Measurements from ENCODE around the gene SYCP2.

Gene SYCP2

DNA sequence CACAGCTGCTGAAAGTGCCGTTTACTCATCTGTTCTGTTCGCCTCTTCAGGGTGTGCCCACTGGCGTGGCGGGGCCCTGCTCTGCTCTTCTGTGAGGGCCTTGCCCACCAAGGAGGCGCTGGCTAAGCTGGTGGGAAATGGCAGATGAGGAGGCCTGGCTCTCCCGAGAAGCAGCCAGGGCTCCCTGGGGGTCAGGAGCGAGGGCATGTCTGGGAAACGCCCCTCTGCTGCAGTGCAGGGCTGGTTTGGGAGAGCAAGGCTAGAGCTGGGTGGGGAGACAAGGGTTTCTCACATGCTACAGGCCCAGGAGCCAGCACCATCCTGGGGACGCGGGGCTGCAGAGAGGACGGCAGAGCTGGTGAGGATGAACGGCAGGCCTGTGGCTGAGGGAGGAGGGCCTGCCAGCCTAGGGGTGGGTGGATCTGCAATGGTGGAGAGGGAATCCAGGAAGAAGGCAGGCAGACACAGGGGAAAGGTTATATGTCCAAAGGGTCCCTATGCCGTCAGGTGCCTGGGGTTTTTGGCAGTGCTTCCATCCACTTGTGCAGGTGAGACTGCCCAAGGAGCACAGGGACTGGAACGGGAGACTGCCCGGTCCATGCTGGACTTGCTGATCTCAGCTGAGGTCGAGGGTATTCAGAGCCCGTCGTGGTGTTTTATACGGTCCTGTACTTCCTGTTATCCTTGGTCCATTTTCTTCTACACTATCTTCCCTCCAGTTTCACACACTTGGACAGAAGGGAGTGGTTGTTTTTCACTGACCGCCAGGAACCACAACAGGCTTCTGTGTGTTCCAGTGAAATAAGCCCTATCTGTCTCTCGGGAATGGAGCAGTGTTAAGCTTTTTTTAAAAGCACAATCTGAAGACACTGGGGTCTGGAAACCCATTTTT is 119.2 kb downstream of the SYCP2 start:
- TF ChIP-seq EZH2 (IDR thresholded peaks at IDR 0.05; ENCODE audit: borderline replicate concordance, low read length): no peak
- Histone ChIP-seq H3K4me3 (ENCODE audit: low read depth, low read length, poor library complexity, severe bottlenecking) (no peak overlapping the region), H3K9me2 (ENCODE audit: low read depth, low read length) (no peaks in the 10 kb centered on the region), H3K27me3 (ENCODE audit: insufficient read depth, low read length) (no peaks in the 10 kb centered on the region; the same call in 1 of the 2 replicates), H4K20me1 (ENCODE audit: insufficient read depth, low read length) (no peaks in the 10 kb centered on the region), H3K9me3 (ENCODE audit: low read length) (no peaks in the 10 kb centered on the region), H2AFZ (ENCODE audit: low read length) (no peak overlapping the region), H3K4me1 (ENCODE audit: insufficient read depth, low read length, severe bottlenecking) (no peaks in the 10 kb centered on the region), H3K79me2 (ENCODE audit: insufficient read depth, low read length) (no peaks in the 10 kb centered on the region), H3K36me3 (ENCODE audit: insufficient read depth, low read length) (no peaks in the 10 kb centered on the region), H3K9ac (ENCODE audit: low read length) (no peak overlapping the region), H3K4me2 (ENCODE audit: low read length) (no peak overlapping the region), H3F3A (ENCODE audit: insufficient read depth, low read length) (no peaks in the 10 kb centered on the region), H3K27ac (ENCODE audit: low read depth, low read length, poor library complexity, severe bottlenecking) (no peak overlapping the region)
